Activated naive CD4-positive, alpha-beta T cell treated with anti-CD3 and anti-CD28 coated beads, Interleukin-2, amount 50 U/mL, for 24 hours (primary cell): ENCODE measurements around the gene FAM3B.

Source experiments
- H3K27ac Mint-ChIP-seq: one replicate; pipeline ENCODE4 v1.8.0; 2021; ENCODE audit warnings: mild to moderate bottlenecking, mixed read lengths
- H3K27me3 Mint-ChIP-seq: one replicate; pipeline ENCODE4 v1.8.0; 2021; ENCODE audit warnings: mixed read lengths
- H3K36me3 Mint-ChIP-seq: one replicate; pipeline ENCODE4 v1.8.0; 2021; ENCODE audit warnings: mixed read lengths
- H3K4me1 Mint-ChIP-seq: one replicate; pipeline ENCODE4 v1.8.0; 2021; ENCODE audit warnings: mixed read lengths
- H3K4me3 Mint-ChIP-seq: one replicate; pipeline ENCODE4 v1.8.0; 2021; ENCODE audit warnings: mild to moderate bottlenecking, mixed read lengths
- H3K9me3 Mint-ChIP-seq: one replicate; pipeline ENCODE4 v1.8.0; 2021; ENCODE audit warnings: mixed read lengths

The FAM3B gene

DNA sequence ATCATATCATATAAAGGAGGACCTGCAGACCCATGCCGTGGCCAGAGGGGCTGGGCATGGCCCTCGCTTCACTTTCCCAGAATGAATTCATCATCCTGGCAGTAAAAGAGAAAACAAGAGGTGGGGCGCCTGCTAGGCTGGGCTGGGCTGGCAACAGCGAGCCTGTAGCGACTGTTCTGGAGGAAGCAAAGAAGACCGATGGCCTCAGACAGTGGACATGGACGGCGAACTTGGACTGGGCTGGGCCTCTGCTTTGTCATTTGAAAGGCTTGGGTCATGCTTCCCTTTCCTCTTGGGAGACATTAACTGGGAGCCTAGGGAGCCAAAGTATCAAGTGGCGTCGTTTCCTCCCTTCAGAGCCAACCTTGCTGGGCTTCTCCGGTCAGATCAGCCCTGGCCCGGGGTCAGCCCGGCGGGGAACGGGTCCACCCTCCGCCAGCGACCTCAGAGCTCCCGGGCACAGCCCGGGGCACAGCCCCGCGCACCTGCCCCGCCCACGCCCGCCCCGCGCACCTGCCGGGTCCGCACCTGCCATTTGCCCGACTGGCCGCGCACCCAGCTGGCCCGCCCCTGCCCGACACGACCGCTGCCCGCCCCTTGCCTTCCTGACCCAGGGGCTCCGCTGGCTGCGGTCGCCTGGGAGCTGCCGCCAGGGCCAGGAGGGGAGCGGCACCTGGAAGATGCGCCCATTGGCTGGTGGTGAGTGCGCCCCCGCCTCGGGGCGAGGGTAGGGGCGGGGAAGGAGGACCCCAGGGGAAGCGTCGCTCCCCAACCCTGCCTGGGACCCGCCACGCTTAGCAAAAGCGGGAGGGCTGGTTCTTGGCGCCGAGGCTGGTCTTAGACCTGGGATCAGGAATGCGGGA, at the start of gene FAM3B:
FAM3B (plus strand) TSS at position 602 of the 863 bp plus-strand sequence; CDS start at position 681, 79 bp downstream.
- Mint-ChIP-seq H3K27ac (no peak within 1 kb of the TSS), H3K4me1 (peaks cover 14% of the 10 kb centered on the region), H3K9me3 (no peaks in the 10 kb centered on the region), H3K36me3 (no peaks in the 10 kb centered on the region), H3K4me3 (peak within 1 kb of the TSS; percentile 50), H3K27me3 (peaks cover 29% of the 10 kb centered on the region)

GRCh38 chr21:41267346-41267745, 49.3 kb upstream of the FAM3B start:
- Mint-ChIP-seq H3K36me3 (peaks cover 5% of the 10 kb centered on the region), H3K4me3 (no peak overlapping the region), H3K27me3 (peaks cover 21% of the 10 kb centered on the region), H3K27ac (no peak overlapping the region), H3K9me3 (peaks cover 10% of the 10 kb centered on the region), H3K4me1 (no peaks in the 10 kb centered on the region)

DNA sequence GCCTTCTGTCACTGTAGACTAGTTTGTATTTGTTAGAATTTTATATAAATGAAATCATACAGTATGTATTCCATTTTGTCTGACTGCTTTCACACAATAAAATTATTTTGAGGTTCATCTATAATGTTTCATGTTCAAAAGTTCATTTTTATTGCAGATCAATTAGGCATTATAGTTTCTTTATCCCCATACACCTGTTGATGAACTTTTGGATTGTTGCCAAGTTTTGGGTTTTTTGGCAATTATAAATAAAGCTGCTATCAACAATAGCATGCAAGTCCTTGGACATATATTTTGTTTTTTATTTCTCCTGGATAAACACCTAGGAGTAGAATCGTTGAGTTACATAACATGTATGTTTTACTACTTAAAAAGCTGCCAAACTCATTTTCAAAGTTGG, 47.1 kb upstream of the FAM3B start:
- Mint-ChIP-seq H3K27me3 (peaks cover 15% of the 10 kb centered on the region), H3K9me3 (peaks cover 15% of the 10 kb centered on the region), H3K4me3 (no peak overlapping the region), H3K36me3 (peaks cover 5% of the 10 kb centered on the region), H3K4me1 (no peaks in the 10 kb centered on the region), H3K27ac (no peak overlapping the region)

GRCh38 chr21:41277196-41277595, 39.4 kb upstream of the FAM3B start:
- Mint-ChIP-seq H3K27ac (no peak overlapping the region), H3K27me3 (peaks cover 7% of the 10 kb centered on the region), H3K4me3 (no peak overlapping the region), H3K9me3 (peaks cover 7% of the 10 kb centered on the region), H3K4me1 (no peaks in the 10 kb centered on the region), H3K36me3 (peaks cover 2% of the 10 kb centered on the region)

DNA sequence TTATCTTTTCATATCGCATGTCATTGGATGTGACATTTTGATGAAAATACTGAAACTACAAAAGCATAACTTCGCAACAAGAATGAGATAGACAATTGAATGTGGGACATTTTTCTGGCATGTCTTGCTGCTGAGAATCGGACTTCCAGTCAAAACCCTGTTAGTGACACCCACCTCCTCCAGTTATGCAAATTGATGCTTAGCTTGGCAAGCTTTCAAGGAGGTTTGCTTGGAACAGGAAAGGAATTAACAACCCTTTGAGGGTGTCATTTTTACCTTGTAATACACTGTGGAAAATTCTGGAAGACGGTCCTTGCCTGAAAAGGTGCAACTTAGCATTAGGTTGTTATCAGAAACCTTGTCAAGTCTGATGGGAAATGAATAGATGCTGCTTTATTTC, 38.8 kb upstream of the FAM3B start:
- Mint-ChIP-seq H3K27ac (no peak overlapping the region), H3K9me3 (peaks cover under 1% of the 10 kb centered on the region), H3K4me3 (no peak overlapping the region), H3K36me3 (no peaks in the 10 kb centered on the region), H3K27me3 (peaks cover 6% of the 10 kb centered on the region), H3K4me1 (no peaks in the 10 kb centered on the region)

DNA sequence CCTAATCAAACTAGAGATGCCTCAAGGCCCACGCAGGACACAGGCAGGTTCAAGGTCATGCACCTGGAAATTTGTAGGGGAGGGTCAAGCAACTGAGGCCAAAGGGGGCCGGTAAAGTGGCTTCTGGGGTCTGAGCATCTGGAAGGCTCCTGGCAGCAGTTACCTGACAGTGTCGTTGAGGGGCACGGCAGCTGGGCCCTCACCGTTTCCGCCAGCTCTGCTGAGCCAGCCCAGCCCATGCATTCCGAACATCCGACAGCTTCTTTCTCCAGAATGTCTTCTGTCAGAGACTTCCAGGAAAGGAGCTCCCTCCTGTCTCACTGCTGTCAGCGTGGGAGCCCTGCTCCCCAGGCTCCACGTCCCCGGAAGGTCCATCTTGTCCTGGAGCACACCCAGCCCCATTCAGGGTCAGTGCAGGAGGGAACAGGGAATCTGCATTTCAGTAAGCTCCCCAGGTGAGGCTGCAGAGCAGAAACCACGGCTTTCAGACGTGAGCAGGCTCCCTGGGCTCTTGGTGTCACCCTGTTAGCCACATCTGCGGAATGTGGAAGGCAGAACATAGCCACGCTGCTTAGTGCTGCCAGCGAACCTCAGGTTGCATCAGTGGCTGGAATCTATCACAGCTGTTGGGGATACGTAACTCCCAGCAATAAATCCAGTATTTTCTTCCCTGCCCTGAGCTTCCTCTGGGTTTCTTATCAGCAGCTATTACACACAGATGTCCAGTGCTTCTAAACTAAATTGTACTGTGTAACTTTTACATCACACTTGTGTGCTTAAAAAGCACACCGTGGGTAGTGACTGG, 36.3 kb upstream of the FAM3B start:
- H3K4me1 Mint-ChIP-seq: no peaks in the 10 kb centered on the region
- no peak overlapping the region for H3K4me3 Mint-ChIP-seq
- peaks cover 9% of the 10 kb centered on the region for H3K27me3 Mint-ChIP-seq
- H3K36me3 Mint-ChIP-seq: no peaks in the 10 kb centered on the region
- no peaks in the 10 kb centered on the region for H3K9me3 Mint-ChIP-seq
- no peak overlapping the region for H3K27ac Mint-ChIP-seq

DNA sequence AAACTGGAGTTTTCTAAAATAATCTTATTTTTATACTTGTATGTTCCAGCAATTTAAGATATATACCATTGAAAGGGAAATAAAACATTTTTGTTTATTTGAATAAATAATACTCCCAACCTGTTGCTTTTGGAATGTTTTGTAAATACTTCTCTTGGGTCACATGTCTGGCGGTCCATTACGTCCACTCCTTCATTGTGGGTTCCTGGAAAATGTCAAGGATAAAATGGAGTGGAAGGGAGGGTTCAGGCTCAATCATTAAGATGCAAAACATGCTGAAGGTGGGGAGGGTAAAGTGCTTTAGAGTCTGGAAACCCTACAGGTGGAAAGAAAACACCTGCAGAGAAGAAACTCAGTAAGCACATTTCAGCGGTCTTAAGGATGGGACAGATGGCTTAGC, 34.2 kb upstream of the FAM3B start:
- Mint-ChIP-seq H3K27ac (no peak overlapping the region), H3K9me3 (no peaks in the 10 kb centered on the region), H3K4me1 (no peaks in the 10 kb centered on the region), H3K27me3 (peaks cover 9% of the 10 kb centered on the region), H3K4me3 (no peak overlapping the region), H3K36me3 (no peaks in the 10 kb centered on the region)

- H3K4me1 Mint-ChIP-seq: no peaks in the 10 kb centered on the region
- no peaks in the 10 kb centered on the region for H3K9me3 Mint-ChIP-seq
- no peak overlapping the region for H3K27ac Mint-ChIP-seq
- H3K4me3 Mint-ChIP-seq: no peak overlapping the region
- H3K27me3 Mint-ChIP-seq: peaks cover 6% of the 10 kb centered on the region
- H3K36me3 Mint-ChIP-seq: no peaks in the 10 kb centered on the region
Observed at GRCh38 chr21:41283211-41283818, 33.3 kb upstream of the FAM3B start.

DNA sequence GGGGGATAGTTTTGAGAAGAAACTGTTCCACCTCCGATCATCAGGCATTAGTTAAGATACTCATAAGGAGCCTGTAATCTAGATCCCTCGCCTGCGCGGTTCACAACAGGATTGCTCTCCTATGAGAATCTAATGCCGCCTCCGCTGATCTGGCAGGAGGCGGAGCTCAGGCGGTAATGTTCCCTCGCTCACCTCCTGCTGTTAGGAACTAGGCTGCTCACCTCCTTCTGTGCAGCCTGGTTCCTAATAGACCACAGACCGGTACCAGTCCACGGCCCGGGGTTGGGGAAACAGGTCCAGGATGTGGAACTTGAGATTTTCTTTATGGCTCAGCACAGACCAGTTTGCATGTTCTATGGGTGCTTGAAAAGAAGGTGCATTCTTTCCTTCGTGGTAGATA, 27.2 kb upstream of the FAM3B start:
- Mint-ChIP-seq H3K27ac (no peak overlapping the region), H3K27me3 (peaks cover 6% of the 10 kb centered on the region), H3K9me3 (no peaks in the 10 kb centered on the region), H3K36me3 (no peaks in the 10 kb centered on the region), H3K4me1 (peaks cover 10% of the 10 kb centered on the region), H3K4me3 (no peak overlapping the region)

- peaks cover 10% of the 10 kb centered on the region for H3K4me1 Mint-ChIP-seq
- peak overlapping the region; percentile 4 for H3K27ac Mint-ChIP-seq
- H3K4me3 Mint-ChIP-seq: no peak overlapping the region
- peaks cover 10% of the 10 kb centered on the region for H3K27me3 Mint-ChIP-seq
- no peaks in the 10 kb centered on the region for H3K9me3 Mint-ChIP-seq
- H3K36me3 Mint-ChIP-seq: no peaks in the 10 kb centered on the region
Observed at GRCh38 chr21:41290106-41290799, 26.3 kb upstream of the FAM3B start.

DNA sequence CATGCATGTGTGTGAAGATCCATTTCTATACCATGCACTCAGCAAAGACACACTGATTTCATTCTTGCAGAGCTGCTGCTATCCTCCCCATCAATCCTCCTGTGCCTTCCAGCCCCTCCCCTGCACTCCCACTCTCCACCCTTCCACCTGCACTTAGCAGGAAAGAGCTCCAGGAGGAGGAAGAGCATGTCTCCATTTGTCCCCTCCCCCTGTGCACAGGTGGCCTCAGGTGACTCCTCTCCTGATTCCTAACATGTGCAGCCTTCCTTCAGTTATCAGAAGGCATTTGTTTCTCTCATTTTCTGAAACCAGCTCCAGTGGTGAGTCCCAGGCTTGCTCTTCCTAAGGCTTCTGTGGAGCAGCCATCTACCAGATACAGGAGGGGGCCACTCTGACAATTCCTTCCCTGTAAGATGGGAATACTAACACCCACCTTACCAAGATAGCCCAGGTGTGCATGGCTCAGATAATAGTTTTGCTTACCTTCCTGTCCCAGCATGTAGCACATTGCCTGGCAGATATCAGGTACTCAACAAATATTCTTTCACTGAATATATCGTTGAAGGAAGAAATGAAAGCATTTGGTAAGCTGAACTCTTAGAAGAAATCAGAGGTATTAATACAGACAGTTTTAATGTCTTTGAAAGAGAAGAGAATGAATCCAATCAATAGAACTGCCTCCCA, 21.9 kb upstream of the FAM3B start:
- H3K4me1 Mint-ChIP-seq: peaks cover 10% of the 10 kb centered on the region
- no peak overlapping the region for H3K4me3 Mint-ChIP-seq
- no peak overlapping the region for H3K27ac Mint-ChIP-seq
- peaks cover 19% of the 10 kb centered on the region for H3K27me3 Mint-ChIP-seq
- H3K36me3 Mint-ChIP-seq: no peaks in the 10 kb centered on the region
- peaks cover 13% of the 10 kb centered on the region for H3K9me3 Mint-ChIP-seq

GRCh38 chr21:41295721-41296254, 20.8 kb upstream of the FAM3B start:
- H3K4me1 Mint-ChIP-seq: peaks cover 10% of the 10 kb centered on the region
- H3K27me3 Mint-ChIP-seq: peaks cover 19% of the 10 kb centered on the region
- H3K36me3 Mint-ChIP-seq: no peaks in the 10 kb centered on the region
- H3K4me3 Mint-ChIP-seq: no peak overlapping the region
- peaks cover 13% of the 10 kb centered on the region for H3K9me3 Mint-ChIP-seq
- no peak overlapping the region for H3K27ac Mint-ChIP-seq

DNA sequence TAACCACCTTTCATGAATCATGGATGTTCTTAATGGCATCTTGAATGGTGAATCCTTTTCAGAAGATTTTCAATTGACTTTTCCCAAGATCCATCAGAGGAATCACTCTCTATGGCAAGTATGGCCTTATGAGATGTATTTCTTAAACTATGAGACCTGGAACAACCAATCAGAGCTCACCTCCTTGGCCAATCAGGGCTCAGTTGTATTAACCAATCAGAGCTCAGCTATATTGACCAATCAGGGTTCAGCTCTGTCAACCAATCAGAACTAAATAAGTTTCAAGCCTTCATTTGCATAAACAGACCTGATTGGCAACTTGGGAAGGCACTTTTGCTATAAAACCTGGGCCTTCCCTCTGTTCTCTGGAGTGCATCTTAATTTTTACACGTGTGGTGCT, 13.6 kb upstream of the FAM3B start:
- Mint-ChIP-seq H3K36me3 (no peaks in the 10 kb centered on the region), H3K4me3 (no peak overlapping the region), H3K27ac (no peak overlapping the region), H3K4me1 (no peaks in the 10 kb centered on the region), H3K27me3 (peaks cover 3% of the 10 kb centered on the region), H3K9me3 (peaks cover 7% of the 10 kb centered on the region)

DNA sequence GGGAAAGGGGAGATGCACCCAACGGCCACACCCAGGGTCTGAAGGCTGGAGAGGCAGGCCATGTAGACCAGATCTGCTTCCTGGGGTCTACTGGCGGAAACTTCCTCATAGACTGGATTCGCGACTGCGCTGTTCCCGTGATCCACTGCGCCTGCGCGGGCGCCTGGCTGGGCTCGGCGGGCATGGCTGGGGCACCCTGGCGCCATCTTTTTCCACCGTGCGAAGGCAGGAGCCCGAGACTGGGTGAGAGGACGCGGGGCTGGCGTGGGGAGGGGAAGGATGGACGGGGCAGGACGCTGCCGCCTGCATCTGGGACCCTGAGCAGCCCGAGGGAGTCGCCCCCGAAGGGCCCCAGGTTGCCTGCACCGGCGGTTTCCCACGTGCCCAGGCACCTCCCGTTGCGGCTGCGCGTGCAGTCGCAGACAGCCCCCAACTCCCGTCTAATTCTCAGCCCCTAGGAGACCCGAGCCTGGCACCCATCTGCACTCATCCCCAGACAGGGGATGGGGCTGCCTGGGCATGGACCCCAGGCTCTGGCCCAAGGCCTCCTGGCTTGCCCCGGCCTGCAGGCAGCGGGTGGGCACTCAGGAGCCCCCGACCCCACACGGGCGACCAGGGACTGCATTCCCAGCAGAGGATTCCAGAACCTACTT, 12.4 kb upstream of the FAM3B start:
- H3K9me3 Mint-ChIP-seq: no peaks in the 10 kb centered on the region
- no peaks in the 10 kb centered on the region for H3K27me3 Mint-ChIP-seq
- no peak overlapping the region for H3K4me3 Mint-ChIP-seq
- H3K27ac Mint-ChIP-seq: no peak overlapping the region
- H3K4me1 Mint-ChIP-seq: no peaks in the 10 kb centered on the region
- no peaks in the 10 kb centered on the region for H3K36me3 Mint-ChIP-seq
